ENCODE data around the gene ZBTB40.

DNA sequence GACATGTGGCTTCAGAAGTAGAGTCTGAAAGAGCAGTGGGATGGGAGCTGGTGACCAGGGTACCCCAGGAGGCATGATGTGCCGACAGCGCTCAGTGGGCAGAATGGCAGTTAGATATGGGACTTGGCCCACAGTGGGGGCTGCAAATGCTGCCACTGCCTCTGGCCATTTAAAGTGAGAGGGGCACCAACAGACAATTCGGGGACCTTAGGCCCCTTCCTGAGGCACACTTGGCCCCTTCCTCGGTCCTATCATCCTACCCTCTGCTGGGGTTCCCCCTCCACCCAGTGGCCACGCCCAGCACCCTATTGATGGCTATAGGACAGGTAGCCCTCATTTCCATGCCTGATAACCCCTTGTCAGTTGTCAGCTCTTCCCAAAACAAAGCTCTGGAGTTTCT, 75.0 kb downstream of the ZBTB40 start:
- TF ChIP-seq CEBPB (IDR thresholded peaks at IDR 0.05) (no peak), SMC3 (IDR thresholded peaks at IDR 0.05) (no peak), MAX (IDR thresholded peaks at IDR 0.05) (no peak)
